ENCODE results near the gene MRPL55.

MRPL55 gene

DNA sequence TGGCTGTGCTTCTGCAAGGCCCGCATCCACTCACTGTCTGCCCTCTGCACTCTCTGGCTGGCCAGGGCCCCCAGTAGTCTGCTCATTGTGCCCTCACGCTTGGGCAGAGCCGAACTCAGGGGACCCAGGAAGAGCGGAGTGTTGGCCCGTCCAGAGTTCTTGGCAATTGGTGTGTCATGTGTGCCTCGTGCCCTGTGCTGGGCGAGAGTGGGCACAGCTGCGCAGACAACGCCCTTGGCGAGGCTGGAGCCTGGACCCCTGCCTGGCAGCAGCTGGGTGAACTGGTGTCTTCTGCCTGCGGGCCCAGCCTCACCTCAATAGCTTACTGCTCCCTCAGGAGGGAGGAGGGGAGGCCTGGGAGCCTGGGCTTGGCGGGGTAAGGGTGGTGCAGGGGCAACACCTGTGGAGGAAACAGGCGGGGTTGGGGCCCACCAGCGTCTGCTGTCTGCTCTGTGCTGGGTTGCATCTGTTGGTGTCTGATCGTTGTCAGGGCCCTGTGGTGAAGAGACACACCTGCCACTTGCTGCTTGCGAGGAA, 33.1 kb upstream of the MRPL55 start:
- ATAC-seq: no peak
- peaks cover 47% of the 10 kb centered on the region for H3K4me1 Mint-ChIP-seq
- DNase-seq: no peak
- peak overlapping the region in 1 of 2 donors; percentile 94 for H3K27ac Mint-ChIP-seq
- H3K27me3 Mint-ChIP-seq: no peaks in the 10 kb centered on the region
- no peaks in the 10 kb centered on the region for H3K9me3 Mint-ChIP-seq
- H3K4me3 Mint-ChIP-seq: peak overlapping the region; percentile 98

DNA sequence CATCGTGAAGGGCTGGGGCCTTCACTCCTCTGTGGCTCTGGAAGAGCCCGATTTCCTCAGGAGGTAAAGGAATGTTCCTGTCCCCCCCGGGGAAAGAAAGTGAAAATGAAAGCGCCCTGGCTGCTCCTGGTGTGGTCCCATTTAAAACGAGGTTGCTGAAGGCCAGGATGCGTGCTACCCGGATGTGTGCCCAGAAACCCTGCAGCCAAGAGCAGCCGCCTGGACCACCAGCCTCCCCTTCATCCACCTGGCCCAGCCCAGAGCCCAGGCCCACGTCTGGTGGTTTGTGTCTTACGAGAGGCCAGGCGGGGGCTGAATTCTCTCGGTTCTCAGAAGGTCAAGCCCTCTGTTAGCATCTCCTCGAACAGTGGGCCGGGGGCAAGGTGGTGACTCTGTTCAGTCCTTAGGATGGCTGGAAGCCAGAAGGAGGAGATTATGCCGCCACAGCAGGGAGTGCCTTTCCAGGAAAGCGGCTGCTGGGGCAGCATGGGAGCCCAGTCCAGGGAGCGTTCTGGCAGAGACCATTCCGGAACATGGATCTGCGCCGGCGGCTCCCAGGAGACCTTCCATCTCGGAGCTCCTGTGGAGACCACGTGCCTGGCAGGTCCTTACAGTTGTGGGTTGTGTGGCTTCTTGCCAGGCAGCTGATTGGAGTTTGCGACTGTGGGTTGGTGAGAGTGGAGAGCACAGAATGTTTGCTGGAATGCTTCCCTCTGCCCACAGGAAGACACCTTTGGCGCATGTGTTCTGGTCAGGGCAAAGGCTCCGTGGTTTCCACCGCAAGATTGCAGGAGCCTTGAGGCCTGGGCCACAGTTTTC, 32.3 kb upstream of the MRPL55 start:
- ATAC-seq (no peak), DNase-seq (peak in 1 of 2 donors; percentile 32)
- no peaks in the 10 kb centered on the region for H3K9me3 Mint-ChIP-seq
- H3K27ac Mint-ChIP-seq: peak overlapping the region; percentile 94 to 96
- H3K4me3 Mint-ChIP-seq: peak overlapping the region; percentile 98
- peaks cover 47% of the 10 kb centered on the region for H3K4me1 Mint-ChIP-seq
- H3K27me3 Mint-ChIP-seq: no peaks in the 10 kb centered on the region

DNA sequence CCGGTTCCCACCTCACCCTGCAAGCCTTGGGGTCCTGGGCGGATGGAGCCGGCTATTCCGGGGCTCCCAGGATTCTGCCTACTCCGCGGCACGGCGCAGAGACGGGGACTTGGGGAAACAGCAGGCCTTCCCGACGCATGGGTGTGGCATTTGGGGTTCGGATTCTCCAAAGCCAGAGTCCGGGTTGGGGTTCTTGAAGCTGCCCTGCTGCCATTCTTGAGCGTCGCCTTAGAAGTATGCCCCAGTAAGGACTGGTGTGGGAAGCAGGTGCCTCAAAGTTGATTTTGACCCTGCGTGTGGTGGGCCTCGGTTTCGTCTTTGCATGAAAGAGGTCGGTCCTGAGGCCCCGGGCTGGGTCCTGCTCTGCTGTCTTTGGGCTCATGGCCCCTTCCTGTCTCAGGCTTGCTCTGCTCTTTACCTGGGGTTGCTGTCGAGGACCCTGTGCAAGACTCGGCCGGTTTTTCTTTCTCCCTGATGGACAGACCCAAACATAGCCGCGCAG, 31.7 kb upstream of the MRPL55 start:
- Mint-ChIP-seq H3K9me3 (no peaks in the 10 kb centered on the region), H3K4me3 (peak overlapping the region; percentile 98), H3K27me3 (no peaks in the 10 kb centered on the region), H3K27ac (peak overlapping the region; percentile 94 to 96), H3K4me1 (peaks cover 44% of the 10 kb centered on the region)
- DNase-seq (peak in 1 of 2 donors; percentile 30), ATAC-seq (no peak)

DNA sequence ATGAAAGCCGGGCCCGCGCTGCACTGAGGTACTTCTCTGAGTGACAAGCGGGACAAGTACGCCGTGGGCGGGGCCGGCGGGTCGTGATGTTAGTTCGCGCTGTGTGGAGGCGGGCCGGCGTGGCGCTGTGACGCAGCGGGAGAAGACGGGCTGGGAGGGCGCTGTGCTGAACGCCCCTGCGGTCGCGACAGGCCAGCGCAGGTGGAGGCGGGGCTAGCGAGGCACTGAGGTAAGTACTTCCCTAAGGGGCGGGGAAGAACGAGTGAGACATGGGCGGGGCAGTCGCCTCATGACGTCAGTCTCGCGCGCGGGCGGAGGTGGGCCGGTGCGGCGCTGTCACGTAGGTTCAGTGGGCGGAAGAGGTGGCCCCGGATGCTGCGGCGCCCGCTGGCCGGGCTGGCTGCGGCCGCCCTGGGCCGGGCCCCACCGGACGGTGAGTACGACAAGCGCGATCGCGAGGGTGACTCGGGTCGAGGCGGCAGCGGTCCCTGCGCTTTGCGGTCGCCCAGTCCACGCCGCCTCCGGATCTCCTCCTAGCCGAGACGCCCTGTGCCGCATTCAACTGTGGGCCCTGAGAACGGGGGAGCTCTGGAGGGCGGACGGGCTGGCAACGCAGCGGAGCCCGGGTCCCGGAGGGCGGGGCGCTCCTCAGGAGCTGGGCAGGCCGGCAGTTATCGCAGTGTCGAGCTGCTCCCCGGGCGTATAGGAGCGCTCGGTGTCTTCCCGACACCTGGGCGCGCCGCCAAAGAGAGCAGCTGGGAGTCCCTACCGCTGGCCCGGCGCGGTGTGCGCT, 31.0 kb upstream of the MRPL55 start, which contains the start of gene GUK1:
GUK1 (plus strand) TSS at position 349 of the 793 bp plus-strand sequence; CDS start at position 373, 24 bp downstream.
- Mint-ChIP-seq H3K27ac (peak within 1 kb of the TSS; percentile 94 to 96), H3K27me3 (no peaks in the 10 kb centered on the region), H3K9me3 (no peaks in the 10 kb centered on the region), H3K4me3 (peak within 1 kb of the TSS; percentile 98), H3K4me1 (peaks cover 41% of the 10 kb centered on the region)
- DNase-seq (peak; percentile 100), ATAC-seq (peak; percentile 92)

DNA sequence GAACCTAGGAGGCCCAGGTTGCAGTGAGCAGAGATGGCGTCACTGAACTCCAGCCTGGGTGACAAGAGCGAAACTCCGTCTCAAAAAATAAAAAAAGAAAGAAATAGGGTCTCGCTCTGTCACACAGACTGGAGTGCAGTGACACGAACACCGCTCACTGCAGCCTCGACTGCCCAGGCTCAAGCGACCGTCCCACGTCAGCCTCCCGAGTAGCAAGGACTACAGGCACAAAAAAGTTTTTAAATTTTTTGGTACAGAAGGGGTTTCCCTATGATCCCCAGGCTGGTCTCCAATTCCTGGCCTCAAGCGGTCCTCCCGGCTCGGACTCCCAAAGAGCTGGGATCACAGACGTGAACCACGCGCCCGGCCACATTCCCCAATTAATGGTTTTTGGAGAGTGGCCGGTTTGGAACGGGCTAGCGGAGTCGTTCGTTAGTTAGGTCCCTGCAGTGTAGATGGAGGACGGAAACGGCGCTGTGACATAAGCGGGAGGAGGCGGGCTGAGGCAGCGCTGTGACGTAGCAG, 30.4 kb upstream of the MRPL55 start:
- Mint-ChIP-seq H3K9me3 (no peaks in the 10 kb centered on the region), H3K27me3 (no peaks in the 10 kb centered on the region), H3K4me1 (peaks cover 35% of the 10 kb centered on the region), H3K27ac (peak overlapping the region; percentile 74 to 95), H3K4me3 (peak overlapping the region; percentile 98)
- DNase-seq (no peak), ATAC-seq (no peak)

DNA sequence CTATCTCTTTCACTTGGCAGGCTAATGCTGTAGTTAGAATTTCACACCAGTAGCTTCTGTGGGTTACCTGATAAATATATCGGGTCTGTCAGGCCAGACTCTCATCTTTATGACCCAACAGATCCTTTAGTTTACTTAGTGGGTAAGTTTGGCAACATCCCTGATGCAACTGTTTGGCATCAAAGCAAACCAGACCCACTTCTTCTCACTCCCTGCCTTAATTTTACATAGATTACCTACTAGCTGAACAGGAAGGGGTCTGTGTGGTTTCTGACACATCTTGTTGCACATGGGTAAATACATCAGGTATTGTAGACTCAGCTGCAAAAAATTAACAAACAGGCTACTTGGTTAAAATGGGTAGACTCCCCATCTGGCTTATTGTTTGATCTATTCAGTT, 27.8 kb upstream of the MRPL55 start:
- peak in 1 of 2 donors; percentile 23 for DNase-seq
- Mint-ChIP-seq H3K9me3 (no peaks in the 10 kb centered on the region), H3K4me1 (peaks cover 9% of the 10 kb centered on the region), H3K27ac (no peak overlapping the region), H3K27me3 (no peaks in the 10 kb centered on the region), H3K4me3 (no peak overlapping the region)
- ATAC-seq: no peak

DNA sequence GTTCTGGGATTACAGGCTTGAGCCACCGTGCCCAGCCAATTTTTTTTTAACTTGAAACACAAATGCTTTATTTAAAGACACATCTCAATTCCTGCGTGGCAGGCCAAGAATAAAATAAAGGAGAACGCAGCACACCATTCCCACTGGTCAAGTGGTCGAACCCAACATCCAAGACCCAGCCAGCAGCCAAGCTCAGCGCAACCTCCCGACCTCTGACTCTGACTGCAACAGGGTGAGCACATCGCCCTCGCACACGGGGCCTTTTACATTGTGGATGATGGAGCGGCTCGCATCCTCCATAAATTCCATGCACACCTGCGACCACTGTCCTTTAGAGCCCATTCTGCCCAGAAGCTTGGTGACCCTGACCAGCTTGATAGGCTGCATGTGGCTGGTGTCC, 25.5 kb upstream of the MRPL55 start:
- Mint-ChIP-seq H3K27ac (no peak overlapping the region), H3K27me3 (peaks cover 12% of the 10 kb centered on the region), H3K4me1 (peaks cover 12% of the 10 kb centered on the region), H3K9me3 (no peaks in the 10 kb centered on the region), H3K4me3 (no peak overlapping the region)
- DNase-seq (no peak), ATAC-seq (no peak)

DNA sequence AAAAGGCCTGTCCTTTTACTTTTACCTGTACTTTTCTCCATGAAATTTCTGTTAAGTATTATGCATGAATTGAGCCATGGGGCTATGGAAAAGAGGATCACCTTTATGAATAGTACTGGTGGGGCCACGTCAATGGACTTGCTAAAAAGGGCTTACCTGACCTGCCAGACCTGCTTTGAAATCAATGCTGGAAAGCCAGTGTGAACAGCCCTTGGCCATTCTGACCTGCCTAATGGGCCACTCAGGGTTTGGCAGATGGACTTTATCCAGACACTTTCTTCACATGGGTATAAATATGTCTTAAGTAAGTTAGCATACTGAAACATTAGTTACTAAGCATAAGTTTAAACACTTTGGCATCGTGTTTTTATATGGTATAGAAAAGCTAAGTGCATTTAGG, 22.7 kb upstream of the MRPL55 start:
- Mint-ChIP-seq H3K27me3 (peaks cover 38% of the 10 kb centered on the region), H3K9me3 (no peaks in the 10 kb centered on the region), H3K27ac (no peak overlapping the region), H3K4me3 (no peak overlapping the region), H3K4me1 (peaks cover 12% of the 10 kb centered on the region)
- no peak for ATAC-seq
- no peak for DNase-seq

DNA sequence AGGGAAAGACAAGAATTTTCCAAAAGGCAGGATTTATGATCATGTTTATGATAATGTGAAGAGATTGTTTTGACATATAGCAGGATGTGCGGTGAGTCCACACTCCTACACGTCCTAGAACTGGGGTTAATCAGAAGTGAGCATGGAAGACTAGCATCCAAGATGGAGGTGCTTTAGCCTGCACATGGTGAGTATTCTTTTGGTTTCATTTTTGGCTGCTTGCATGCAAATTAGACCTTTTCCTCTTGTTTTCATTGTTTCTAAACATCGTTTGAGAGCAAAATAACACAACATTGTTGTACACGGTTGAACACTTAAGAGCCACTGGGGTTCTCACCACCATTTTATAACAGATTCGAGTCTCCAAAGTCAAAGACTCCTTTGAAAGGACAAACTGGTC, 16.1 kb upstream of the MRPL55 start:
- no peak for DNase-seq
- Mint-ChIP-seq H3K27ac (no peak overlapping the region), H3K4me1 (peaks cover 9% of the 10 kb centered on the region), H3K27me3 (peaks cover 48% of the 10 kb centered on the region), H3K4me3 (no peak overlapping the region), H3K9me3 (no peaks in the 10 kb centered on the region)
- no peak for ATAC-seq

DNA sequence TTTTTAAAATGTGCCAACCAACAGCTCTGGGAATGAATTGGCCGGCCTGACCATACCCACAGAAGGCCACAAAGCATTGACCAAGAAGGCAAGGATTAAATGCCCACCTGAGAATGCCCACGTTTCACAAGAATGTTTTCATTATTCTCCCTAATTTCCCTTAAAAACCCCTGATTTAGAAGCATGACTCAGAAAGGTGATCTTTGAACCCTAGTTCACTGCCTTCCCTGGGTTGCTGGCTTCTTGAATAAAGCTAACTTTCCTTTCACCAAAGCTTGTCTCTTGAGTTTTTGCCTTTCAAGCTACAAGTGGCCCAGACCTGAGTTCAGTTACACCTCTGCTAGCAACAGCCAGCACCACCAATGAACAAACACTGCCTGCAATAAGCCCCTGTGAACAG, 14.4 kb upstream of the MRPL55 start:
- ATAC-seq: no peak
- DNase-seq: no peak
- Mint-ChIP-seq H3K27ac (no peak overlapping the region), H3K4me1 (peaks cover 14% of the 10 kb centered on the region), H3K9me3 (no peaks in the 10 kb centered on the region), H3K27me3 (peaks cover 33% of the 10 kb centered on the region), H3K4me3 (no peak overlapping the region)

DNA sequence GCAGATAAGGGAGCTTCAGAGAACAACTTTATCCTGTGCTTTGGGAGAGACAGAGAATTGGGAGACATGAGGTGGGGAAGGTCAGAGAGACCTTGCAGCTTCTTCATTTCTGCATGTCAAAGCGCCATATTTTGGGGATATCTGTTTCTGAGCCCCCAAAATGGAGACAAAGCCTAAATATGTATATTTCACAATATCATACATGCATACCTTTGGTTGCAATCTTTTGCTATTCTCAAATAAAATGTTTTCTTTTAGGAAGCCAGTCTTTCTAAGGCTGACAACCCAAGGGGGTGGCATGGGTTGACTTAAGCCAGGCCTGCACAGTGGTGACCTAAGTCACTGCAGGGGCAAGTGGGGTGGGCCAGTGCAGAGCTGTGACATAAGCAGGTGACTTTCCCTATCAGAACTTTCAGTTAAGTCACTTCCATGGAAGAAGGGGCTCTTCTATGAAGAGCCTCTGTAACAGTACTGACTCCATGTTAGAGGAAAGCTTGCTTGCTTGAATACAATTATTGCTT, 13.9 kb upstream of the MRPL55 start:
- Mint-ChIP-seq H3K27ac (no peak overlapping the region), H3K27me3 (peaks cover 28% of the 10 kb centered on the region), H3K4me3 (no peak overlapping the region), H3K4me1 (peaks cover 14% of the 10 kb centered on the region), H3K9me3 (peaks cover 3 to 4% of the 10 kb centered on the region in 2 donors)
- DNase-seq (no peak), ATAC-seq (no peak)

DNA sequence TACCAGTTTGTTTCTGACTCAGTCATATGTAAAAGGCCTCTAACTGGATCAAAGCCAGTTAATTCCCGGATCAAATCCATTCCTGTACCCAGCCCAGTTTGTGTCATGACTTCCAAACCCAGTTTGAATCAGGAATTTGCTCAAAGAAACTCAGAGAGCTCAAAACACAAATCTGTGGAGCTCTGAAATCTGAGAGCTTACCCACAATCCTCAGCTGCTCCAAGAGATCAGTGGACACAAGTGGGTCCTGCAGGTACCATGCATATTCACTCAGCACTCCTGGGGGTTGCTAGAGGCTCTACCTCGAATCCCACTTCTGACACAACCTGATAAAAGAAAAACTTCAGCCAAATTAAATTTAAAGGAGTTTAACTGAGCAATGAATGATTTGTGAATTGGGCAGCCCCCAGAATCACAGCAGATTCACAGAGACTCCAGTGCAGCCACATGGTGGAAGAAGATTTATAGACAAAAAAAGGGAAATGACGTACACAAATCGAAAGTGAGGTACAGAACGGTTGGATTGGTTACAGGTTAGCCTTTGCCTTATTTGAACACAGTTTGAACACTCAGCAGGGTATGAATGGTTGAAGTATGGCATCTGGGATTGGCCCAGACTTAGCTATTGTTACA, 11.9 kb upstream of the MRPL55 start:
- Mint-ChIP-seq H3K27me3 (peaks cover 18% of the 10 kb centered on the region), H3K4me1 (peaks cover 14% of the 10 kb centered on the region), H3K4me3 (peak overlapping the region; percentile 34 to 50), H3K9me3 (peaks cover 5 to 7% of the 10 kb centered on the region in 2 donors), H3K27ac (peak overlapping the region in 1 of 2 donors; percentile 72)
- ATAC-seq (peak; percentile 81), DNase-seq (no peak)

DNA sequence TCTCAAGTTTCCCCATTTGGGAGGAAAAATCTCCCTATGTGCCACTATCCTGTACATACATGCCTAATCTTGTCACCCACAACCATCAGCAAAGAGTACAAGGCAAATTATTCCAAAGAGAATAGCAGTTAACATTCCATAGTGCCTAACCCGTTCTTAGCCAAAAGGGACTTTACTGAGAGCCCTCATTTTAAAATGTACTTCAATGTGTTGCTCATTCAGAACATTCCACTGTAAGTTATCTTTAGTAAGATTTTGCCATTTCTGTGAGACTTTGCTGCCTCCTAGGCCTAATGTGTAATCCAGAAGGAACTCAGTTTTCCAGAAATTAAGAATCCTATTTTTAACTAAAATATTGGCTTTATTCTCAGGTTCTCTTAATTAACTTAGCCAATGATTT, 11.3 kb upstream of the MRPL55 start:
- Mint-ChIP-seq H3K27ac (no peak overlapping the region), H3K4me1 (peaks cover 14% of the 10 kb centered on the region), H3K9me3 (peaks cover 5 to 7% of the 10 kb centered on the region in 2 donors), H3K4me3 (peak overlapping the region; percentile 50 to 70), H3K27me3 (peaks cover 18% of the 10 kb centered on the region)
- DNase-seq: no peak
- ATAC-seq: no peak

DNA sequence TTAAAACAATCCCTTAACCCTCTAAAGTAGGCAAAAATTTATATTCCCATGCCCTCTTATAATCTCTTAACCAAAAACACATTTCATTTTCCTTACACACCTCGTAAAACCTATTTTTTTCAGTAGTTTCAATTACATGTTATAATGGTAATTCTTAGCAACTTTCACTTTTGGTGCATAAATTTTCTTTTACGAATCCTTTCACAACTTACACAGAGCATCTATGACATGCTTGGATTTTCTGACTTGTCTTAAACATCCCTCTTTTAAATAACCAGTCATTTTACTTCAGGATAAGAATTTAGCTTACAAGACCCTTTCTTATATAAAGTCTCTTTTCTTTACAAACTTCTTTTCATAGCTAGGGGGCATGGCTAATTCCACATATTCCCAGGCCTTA, 8.9 kb upstream of the MRPL55 start:
- Mint-ChIP-seq H3K4me1 (peaks cover 14% of the 10 kb centered on the region), H3K27me3 (no peaks in the 10 kb centered on the region), H3K27ac (no peak overlapping the region), H3K4me3 (no peak overlapping the region), H3K9me3 (peaks cover 5 to 7% of the 10 kb centered on the region in 2 donors)
- no peak for DNase-seq
- ATAC-seq: no peak

DNA sequence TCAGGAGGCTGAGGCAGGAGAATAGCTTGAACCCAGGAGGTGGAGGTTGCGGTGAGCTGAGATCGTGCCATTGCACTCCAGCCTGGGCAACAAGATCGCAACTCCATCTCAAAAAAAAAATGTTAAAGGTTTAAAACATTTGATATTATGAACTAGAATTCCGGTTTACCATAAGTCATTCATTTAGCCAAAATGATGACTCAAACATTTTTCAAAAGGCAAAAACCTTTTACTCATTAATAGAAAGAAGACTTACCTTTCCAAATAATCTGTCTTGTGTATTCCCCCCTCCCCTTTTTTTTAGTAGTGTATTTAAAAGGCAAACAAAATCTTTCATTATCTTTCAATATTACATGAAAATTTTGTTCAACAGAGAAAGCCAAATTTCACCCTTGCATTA, 8.2 kb upstream of the MRPL55 start:
- no peaks in the 10 kb centered on the region for H3K27me3 Mint-ChIP-seq
- no peak for ATAC-seq
- no peak overlapping the region for H3K27ac Mint-ChIP-seq
- no peak overlapping the region for H3K4me3 Mint-ChIP-seq
- DNase-seq: no peak
- peaks cover 14% of the 10 kb centered on the region for H3K4me1 Mint-ChIP-seq
- H3K9me3 Mint-ChIP-seq: peaks cover 5 to 7% of the 10 kb centered on the region in 2 donors

Data from stimulated activated naive CD8-positive, alpha-beta T cell treated with anti-CD3 and anti-CD28 coated beads, Interleukin-15, amount 100 ng/mL, for 72 hours (primary cell).